DOHH2 (cell line): ENCODE measurements around the gene DNAH10.

Experiments
- H3F3A ChIP-seq: fragments of 200-600 bp; sonication (generic), shearing (Covaris generic); 2 replicates; pipeline ENCODE4 v1.6.0; 2016; ENCODE audit warnings: antibody characterized with exemption, mild to moderate bottlenecking; ENCODE audit not compliant: control insufficient read depth, insufficient read depth
- H3K27ac ChIP-seq: fragments of 200-600 bp; sonication (generic); 2 replicates; pipeline ENCODE4 v1.5.1; 2014; ENCODE audit warnings: low read depth, mild to moderate bottlenecking, low read length, moderate library complexity
- H3K27me3 ChIP-seq: fragments of 200-600 bp; sonication (generic); 2 replicates; pipeline ENCODE4 v1.6.1; 2014; ENCODE audit warnings: mild to moderate bottlenecking, low read length, mixed read lengths; ENCODE audit not compliant: control insufficient read depth
- H3K36me3 ChIP-seq: fragments of 200-600 bp; sonication (generic); 2 replicates; pipeline ENCODE4 v1.6.1; 2014; ENCODE audit warnings: mild to moderate bottlenecking, low read length, moderate library complexity, mixed read lengths; ENCODE audit not compliant: control insufficient read depth
- H3K4me1 ChIP-seq: fragments of 200-600 bp; sonication (generic); 2 replicates; pipeline ENCODE4 v1.6.1; 2014; ENCODE audit warnings: mild to moderate bottlenecking, low read length, mixed read lengths; ENCODE audit not compliant: control insufficient read depth
- H3K4me2 ChIP-seq: fragments of 200-600 bp; sonication (generic); 2 replicates; pipeline ENCODE4 v1.6.0; 2014; ENCODE audit warnings: mild to moderate bottlenecking, low read length, moderate library complexity
- H3K4me3 ChIP-seq: fragments of 200-600 bp; sonication (generic); 2 replicates; pipeline ENCODE4 v1.5.1; 2014; ENCODE audit warnings: mild to moderate bottlenecking, low read length, mixed read lengths
- H3K79me2 ChIP-seq: fragments of 200-600 bp; sonication (generic); 2 replicates; pipeline ENCODE4 v1.6.1; 2014; ENCODE audit warnings: mild to moderate bottlenecking, low read length, mixed read lengths; ENCODE audit not compliant: control insufficient read depth
- H3K9me2 ChIP-seq: fragments of 200-600 bp; sonication (generic); replicated peaks from 2 replicates; pipeline ENCODE4 v1.6.1; 2014; ENCODE audit warnings: mild to moderate bottlenecking, low read length, mixed read lengths; ENCODE audit not compliant: control insufficient read depth
- H3K9me3 ChIP-seq: fragments of 200-600 bp; sonication (generic); 2 replicates; pipeline ENCODE4 v1.6.1; 2014; ENCODE audit warnings: antibody characterized with exemption, low read length, mixed read lengths; ENCODE audit not compliant: control insufficient read depth, insufficient read depth
- H4K20me1 ChIP-seq: fragments of 200-600 bp; sonication (generic); 2 replicates; pipeline ENCODE4 v1.6.0; 2014; ENCODE audit warnings: low read depth, mild to moderate bottlenecking, antibody characterized with exemption, low read length, moderate library complexity; ENCODE audit not compliant: control insufficient read depth, insufficient read depth
- CTCF ChIP-seq: fragments of 200-600 bp; sonication (generic); IDR thresholded peaks from one replicate; pipeline ENCODE4 v1.5.1; 2014; ENCODE audit warnings: antibody characterized with exemption, mild to moderate bottlenecking, low read depth, low read length; ENCODE audit not compliant: poor library complexity, severe bottlenecking
- EZH2phosphoT487 ChIP-seq: fragments of 200-600 bp; sonication (generic); IDR thresholded peaks from 2 replicates; pipeline ENCODE4 v1.6.1; 2017; ENCODE audit warnings: borderline replicate concordance, mild to moderate bottlenecking, antibody characterized with exemption, low read length, moderate library complexity, mixed read lengths

The DNAH10 gene

GRCh38 chr12:123891011-123891410 lies 128.9 kb downstream of the DNAH10 start:
- no peak overlapping the region for H3K4me3 ChIP-seq
- no peaks in the 10 kb centered on the region for H3K36me3 ChIP-seq
- TF ChIP-seq CTCF (no peak), EZH2phosphoT487 (no peak)
- H3K4me2 ChIP-seq = no peak overlapping the region
- H3F3A ChIP-seq = no peaks in the 10 kb centered on the region
- no peaks in the 10 kb centered on the region for H4K20me1 ChIP-seq
- H3K9me2 ChIP-seq = no peaks in the 10 kb centered on the region
- peaks cover 5% of the 10 kb centered on the region; the same call in 1 of the 2 replicates for H3K27me3 ChIP-seq
- no peak overlapping the region for H3K27ac ChIP-seq
- H3K4me1 ChIP-seq = no peaks in the 10 kb centered on the region
- H3K9me3 ChIP-seq = no peaks in the 10 kb centered on the region
- no peaks in the 10 kb centered on the region for H3K79me2 ChIP-seq

- H3F3A ChIP-seq = no peaks in the 10 kb centered on the region
- H3K9me3 ChIP-seq = no peaks in the 10 kb centered on the region
- H3K4me2 ChIP-seq = no peak overlapping the region
- H3K36me3 ChIP-seq = no peaks in the 10 kb centered on the region
- no peak for TF ChIP-seq EZH2phosphoT487
- TF ChIP-seq CTCF = no peak
- H3K9me2 ChIP-seq = no peaks in the 10 kb centered on the region
- H4K20me1 ChIP-seq = no peaks in the 10 kb centered on the region
- H3K4me1 ChIP-seq = no peaks in the 10 kb centered on the region
- peaks cover 5% of the 10 kb centered on the region; the same call in 1 of the 2 replicates for H3K27me3 ChIP-seq
- H3K4me3 ChIP-seq = no peak overlapping the region
- H3K79me2 ChIP-seq = no peaks in the 10 kb centered on the region
- no peak overlapping the region for H3K27ac ChIP-seq
Observed at GRCh38 chr12:123891516-123892179, 129.5 kb downstream of the DNAH10 start.

- Histone ChIP-seq H3K79me2 (no peaks in the 10 kb centered on the region), H3K27me3 (peaks cover 5% of the 10 kb centered on the region; the same call in 1 of the 2 replicates), H3K4me3 (no peak overlapping the region), H3K4me1 (no peaks in the 10 kb centered on the region), H3F3A (no peaks in the 10 kb centered on the region), H4K20me1 (no peaks in the 10 kb centered on the region), H3K27ac (no peak overlapping the region), H3K9me2 (no peaks in the 10 kb centered on the region), H3K9me3 (no peaks in the 10 kb centered on the region), H3K36me3 (no peaks in the 10 kb centered on the region), H3K4me2 (no peak overlapping the region)
- no peak for TF ChIP-seq EZH2phosphoT487
- no peak for TF ChIP-seq CTCF
Observed at GRCh38 chr12:123892180-123892559, 130.1 kb downstream of the DNAH10 start.
